ENCODE data around the gene MS4A4E.
"Not testable (repeated sequence)": the region's sequence is repeated elsewhere in the genome, so short reads cannot be mapped to it uniquely, and the experiment has no call there.

The MS4A4E gene

DNA sequence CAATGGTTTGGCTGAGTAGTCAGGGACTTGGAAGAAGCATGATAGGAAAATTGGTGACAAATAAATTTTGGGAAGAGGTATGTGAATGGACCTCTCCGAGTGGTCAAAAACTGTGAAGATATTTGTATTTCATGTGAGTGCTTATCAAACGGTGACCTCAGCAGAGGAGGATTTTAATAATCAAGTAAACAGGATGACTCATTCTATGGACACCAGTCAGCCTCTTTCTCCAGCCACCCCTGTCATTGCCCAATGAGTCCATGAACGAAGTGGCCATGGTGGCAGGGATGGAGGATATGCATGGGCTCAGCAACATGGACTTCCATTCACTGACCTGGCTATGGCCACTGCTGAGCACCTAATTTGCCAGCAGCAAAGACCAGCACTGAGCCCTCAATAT lies 21.2 kb downstream of the MS4A4E start:
- DNase-seq (ENCODE audit: low read depth, low spot score) = no peak

DNA sequence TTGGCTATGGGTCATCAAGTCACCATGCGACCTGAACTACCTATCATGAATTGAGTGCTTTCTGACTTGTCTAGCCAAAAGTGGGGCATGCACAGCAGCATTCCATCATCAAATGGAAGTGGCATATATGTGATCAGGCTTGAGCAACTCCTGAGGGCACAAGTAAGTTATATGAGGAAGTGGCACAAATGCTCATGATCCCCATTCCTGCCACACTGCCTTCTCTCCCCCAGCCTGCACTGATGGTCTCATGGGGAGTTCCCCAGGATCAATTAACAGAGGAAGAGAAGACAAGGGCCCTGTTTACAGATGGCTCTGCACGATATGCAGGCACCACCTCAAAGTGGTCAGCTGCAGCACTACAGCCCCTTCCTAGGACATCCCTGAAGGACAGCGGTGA lies 21.8 kb downstream of the MS4A4E start:
- DNase-seq (ENCODE audit: low read depth, low spot score) = no peak

DNA sequence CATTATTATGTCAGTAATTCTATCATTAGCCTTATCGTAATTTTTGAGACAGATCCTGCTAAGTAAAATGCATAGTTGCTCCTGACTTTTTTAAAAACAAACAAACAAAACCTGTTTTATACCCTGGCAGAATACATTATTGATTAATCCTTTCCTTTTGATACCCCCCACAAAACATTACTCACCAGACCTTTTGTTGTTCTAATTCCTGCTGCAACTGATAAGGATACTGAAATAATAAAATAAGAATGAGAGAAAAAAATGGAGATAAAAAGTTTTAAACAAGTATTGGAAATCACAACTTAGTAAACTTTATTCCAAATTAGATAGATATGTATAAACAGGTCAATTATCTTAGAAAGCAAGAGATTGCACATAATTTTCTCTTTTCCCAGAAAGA lies 28.6 kb downstream of the MS4A4E start:
- DNase-seq (ENCODE audit: low read depth, low spot score) = no peak

DNA sequence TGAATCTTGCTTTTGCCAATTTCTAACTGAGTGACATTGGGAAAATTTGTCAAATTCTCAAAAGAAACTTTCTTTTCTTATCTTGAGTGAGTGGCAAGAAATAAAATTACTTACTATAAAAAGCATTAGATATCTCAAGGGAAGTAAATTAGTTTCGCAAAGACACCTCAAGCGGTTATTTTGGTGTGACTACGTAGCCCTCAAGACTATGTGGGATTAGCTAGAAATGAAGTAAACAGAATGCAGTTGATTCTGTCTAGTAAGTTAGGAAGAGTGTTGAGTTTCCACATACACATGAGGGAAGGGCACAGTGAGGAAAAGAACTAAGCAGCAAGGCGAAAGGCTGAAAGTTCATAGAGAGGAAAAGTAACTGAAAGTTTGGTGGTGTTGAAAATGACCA lies 31.7 kb downstream of the MS4A4E start:
- no peak for DNase-seq (ENCODE audit: low read depth, low spot score)

DNA sequence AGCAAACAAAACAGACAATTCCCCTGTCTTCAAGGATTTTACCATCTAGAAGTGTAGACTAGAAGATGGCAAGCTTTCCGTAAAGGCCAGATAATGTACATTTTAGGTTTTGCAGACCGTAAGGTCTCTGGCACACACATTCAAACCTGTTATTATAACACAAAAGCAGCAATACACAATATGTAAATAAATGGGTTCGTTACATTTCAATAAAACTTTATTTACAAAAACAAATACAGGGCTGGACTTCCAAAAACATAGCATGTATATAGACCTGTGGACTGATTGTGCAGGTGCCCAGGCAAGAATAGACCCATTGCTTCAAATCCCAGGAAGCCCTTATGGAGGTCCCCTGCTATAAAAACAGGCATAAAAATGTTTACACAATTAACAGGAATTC lies 33.0 kb downstream of the MS4A4E start:
- no peak for DNase-seq (ENCODE audit: low read depth, low spot score)

DNA sequence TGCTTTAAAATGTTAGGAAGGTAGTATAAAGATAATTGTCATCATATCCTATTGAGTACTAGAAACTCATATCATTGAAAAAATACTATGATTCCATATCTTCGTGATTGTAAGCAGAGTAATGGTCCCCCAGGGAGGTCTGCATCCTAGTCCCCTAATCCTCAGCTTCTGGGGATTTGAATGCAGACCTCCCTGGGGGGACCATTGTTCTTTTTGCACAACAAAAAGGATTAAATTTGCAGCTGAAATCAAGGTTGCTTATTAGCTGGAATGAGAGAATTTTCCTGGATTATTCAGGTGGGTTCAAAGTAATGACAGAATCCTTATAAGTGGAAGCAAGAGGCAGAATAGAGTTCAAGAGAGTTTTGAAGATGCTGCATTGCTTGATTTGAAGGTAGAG lies 34.0 kb downstream of the MS4A4E start:
- no peak for DNase-seq (ENCODE audit: low read depth, low spot score)

DNA sequence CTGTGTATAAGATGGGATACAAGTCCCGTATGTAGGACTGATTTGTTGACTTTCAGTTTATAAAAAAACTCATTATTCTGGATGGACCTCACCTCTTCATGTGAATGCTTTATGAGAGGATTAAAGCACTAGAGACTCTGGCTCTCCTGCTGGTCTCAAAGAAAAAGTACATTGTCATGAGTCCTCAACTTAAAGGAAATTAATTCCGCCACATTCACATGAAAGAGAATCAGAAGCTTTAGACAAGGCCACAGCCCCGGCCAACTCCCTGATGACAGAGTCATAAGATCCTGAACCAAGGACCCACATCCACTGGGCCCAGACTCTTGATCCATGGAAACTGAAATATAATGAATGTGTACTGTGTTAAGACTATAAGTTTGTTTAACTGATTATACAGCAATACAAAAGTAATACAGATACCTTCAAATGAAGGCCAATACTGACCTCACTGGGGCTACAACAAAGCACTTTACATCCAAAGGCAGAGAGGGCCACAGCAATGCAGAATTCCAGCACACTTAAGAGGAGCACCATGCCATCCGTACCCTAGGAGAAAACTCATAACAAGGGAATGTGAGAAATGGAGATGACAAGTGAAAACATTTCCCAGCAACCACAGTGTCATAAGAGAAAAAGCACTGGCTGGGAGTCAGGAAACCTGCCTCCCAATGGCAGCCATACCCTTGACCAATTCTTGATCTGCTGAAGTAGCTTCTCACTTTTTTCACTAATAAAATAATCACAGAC lies 34.6 kb downstream of the MS4A4E start:
- no peak for DNase-seq (ENCODE audit: low read depth, low spot score)

DNA sequence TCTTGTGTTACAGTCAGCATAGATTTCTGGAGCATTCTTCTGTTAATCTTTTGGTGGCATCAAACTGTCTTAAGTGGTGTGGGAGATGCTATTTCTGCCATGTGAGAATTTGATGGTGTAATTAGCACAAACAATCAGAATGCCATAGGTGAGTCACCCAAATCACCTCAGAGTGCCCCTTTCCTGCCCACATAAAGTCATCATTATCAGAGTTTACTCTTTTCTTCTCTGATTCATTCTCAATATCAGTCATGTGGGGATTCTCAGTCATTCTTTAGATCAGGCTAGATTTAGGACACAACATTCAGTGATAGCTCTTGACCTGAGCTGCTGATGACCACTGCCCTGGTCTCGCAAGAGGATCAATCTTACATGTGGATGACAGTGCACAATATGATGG lies 36.3 kb downstream of the MS4A4E start:
- DNase-seq (ENCODE audit: low read depth, low spot score) = no peak

DNA sequence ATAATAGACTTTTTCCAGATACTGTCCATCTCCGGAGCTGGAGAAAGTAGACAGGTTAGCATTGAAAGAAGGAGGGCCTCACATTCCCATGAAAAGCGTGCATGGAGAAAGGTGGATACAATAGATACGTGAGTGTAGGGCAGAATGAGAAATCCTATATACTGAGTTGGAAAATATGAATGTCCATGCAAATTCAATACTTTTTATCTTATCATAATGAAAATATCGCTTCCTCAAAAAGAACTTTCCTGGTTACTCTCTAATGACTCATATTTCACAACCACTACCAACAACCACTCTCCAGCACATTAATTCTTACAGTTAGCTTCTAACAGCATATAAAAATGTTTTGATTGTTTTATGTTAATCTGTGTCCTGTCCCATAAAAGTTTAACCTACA lies 38.0 kb downstream of the MS4A4E start:
- no peak for DNase-seq (ENCODE audit: low read depth, low spot score)

DNA sequence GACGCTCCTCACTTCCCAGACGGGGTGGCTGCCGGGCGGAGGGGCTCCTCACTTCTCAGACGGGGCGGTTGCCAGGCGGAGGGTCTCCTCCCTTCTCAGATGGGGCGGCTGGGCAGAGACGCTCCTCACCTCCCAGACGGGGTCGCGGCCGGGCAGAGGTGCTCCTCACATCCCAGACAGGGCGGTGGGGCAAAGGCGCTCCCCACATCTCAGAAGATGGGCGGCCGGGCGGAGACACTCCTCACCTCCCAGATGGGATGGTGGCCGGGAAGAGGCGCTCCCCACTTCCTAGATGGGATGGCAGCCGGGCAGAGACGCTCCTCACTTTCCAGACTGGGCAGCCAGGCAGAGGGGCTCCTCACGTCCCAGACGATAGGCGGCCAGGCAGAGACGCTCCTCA lies 41.6 kb downstream of the MS4A4E start:
- not testable (repeated sequence) for DNase-seq (ENCODE audit: low read depth, low spot score)

DNA sequence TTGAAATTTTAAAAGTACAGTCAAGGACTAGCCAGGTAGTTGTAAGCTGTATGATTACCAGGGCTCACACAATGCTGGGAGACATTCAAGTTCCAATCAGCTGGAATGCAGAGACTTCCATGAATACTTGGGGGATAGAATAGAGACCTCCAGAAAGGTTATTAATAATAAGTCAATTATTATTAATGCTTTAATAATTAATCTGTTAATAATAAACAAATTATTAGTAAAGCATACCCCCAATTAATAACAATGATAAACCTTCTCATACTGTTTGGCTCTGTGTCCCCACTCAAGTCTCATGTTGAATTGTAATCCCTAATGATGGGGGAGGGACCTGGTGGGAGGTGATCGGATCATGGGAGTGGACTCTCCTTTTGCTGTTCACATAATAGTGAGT lies 45.5 kb downstream of the MS4A4E start:
- no peak for DNase-seq (ENCODE audit: low read depth, low spot score)

DNA sequence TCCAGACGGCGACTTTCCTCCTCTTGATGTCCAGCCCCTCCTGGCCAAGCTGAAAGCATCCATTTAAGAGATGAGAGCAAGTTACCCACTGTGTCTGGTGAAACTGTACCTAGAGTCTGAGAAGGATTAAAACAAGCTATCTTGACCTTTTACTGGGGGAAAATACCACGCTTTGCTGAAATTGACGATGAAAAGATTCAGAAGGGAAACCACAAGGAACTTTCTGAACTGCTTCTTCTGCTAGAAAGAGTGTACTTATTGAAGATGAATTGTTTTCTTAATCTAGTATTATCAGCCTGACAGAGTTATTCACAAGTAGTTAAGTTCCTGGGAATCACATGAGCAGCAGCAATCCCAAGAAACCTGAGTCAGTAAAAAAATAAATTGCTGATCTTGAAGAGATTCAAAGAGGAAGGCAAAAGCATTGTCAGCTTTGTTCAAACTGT lies 47.0 kb downstream of the MS4A4E start:
- no peak for DNase-seq (ENCODE audit: low read depth, low spot score)

DNA sequence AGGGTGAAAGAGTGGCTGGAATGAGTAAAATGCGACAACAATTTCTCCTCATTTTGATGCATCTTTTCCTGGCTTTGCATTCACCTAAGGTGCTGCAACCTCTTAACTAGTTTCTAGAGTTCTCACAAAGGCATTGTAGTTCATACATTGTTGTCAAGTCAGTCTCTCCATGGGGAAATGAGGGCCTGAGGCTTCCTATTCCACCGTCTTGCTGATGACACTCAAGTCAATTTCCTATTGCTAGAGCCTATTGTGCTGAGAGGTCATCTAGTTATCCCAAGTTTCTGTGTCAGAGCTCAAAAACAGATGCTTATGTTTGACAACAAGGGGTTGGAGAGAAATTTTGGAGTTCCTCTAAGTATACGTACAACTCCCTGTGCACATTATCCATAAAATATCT lies 48.4 kb downstream of the MS4A4E start:
- no peak for DNase-seq (ENCODE audit: low read depth, low spot score)

DNA sequence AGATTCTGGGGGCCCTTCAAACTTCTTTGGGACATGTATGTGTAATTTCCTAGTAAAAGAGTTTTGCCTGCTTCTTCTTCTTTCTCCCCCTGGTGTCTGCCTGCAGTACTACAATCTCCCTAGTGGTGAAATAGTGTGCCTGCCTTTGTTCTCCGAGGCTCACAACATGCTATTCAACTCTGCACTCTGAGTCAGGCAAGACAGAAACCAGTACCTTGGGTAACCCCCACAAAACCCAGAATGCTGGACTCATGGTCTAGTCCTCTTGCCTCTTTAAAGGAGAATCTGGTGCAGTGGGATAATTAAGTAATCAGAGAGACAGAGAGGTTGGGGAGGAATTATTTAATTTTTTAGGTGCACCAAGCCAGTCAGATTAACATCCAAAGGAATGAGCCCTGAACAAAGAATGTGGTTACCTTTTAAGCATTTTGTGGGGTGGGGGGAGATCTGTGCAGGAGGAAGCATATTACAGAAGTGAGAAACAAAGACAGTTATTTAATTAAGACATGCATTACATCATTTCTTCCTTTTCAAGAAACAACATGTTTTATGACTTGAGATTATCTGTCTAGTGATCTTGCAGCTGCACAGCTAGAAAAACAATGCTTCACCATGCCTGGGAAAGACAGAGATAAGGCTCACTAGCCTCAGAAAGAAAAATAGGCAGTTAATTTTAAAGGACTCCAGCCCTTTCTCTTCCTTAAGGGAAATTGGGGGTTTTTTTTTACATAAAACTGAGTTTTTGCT lies 49.1 kb downstream of the MS4A4E start:
- peak; percentile 41 for DNase-seq (ENCODE audit: low read depth, low spot score)

DNA sequence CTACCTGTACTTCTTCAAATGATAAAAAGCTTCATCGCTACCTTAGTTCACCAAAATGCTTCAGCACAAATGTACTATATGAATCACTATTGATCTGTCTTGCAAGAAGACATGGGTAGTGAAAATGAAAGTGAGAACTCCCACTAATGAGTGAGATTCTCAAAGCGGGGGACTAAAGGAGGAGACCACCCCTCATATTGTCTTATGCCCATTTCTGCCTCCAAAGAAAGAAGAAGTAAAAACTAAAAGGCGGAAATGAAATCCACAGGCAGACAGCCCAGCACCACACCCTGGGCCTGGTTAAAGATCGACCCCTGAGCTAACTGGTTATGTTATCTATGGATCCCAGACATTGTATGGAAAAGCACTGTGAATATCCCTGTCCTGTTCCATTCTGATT lies 50.4 kb downstream of the MS4A4E start:
- not testable (repeated sequence) for DNase-seq (ENCODE audit: low read depth, low spot score)

DNA sequence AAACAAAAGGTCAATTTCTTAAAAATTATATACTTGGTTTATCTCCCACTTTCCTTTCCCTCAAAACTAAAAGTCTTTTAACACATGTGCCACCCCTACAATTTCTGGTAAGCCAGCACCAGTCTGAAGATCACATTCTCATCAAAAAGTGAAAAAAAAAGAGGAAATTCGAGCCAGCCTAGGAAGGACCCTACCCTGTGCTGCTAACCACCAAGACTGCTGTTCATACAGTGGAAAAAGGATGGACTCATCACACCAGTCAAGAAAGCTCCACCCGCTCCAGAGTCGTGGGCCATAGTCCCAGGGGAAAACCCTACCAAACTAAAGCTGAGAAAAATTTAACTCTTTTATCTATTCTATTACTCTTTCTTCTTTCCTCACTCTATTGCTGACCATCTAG lies 54.5 kb downstream of the MS4A4E start:
- DNase-seq (ENCODE audit: low read depth, low spot score) = not testable (repeated sequence)

DNA sequence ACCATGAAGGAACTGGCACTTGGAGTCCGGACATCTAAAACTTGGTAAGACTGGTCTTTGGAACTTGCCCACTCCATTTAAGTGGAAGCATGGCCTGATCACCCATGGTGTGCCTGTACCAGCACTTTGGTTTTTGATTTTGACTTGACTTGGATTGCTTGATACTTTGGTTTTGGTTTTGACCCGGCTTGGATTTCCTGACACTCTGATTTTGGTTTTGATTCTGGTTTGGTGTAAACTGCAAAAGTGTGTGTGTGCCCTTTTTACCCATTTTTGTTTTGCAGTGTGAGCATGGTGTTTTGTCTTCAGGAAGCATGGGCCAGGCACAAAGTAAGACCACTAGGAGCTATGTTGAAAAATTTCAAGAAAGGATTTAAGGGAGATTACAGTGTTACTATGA lies 56.8 kb downstream of the MS4A4E start:
- not testable (repeated sequence) for DNase-seq (ENCODE audit: low read depth, low spot score)

DNA sequence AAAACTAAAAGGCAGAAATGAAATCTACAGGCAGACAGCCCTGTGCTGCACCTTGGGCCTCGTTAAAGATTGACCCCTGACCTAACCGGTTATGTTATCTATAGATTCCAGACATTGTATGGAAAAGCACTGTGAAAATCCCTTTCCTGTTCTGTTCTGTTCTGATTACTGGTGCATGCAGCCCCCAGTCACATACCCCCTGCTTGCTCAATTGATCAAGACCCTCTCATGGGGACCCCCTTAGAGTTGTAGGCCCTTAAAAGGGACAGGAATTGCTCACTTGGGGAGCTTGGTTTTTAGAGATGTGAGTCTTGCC lies 57.5 kb downstream of the MS4A4E start:
- DNase-seq (ENCODE audit: low read depth, low spot score) = not testable (repeated sequence)

DNA sequence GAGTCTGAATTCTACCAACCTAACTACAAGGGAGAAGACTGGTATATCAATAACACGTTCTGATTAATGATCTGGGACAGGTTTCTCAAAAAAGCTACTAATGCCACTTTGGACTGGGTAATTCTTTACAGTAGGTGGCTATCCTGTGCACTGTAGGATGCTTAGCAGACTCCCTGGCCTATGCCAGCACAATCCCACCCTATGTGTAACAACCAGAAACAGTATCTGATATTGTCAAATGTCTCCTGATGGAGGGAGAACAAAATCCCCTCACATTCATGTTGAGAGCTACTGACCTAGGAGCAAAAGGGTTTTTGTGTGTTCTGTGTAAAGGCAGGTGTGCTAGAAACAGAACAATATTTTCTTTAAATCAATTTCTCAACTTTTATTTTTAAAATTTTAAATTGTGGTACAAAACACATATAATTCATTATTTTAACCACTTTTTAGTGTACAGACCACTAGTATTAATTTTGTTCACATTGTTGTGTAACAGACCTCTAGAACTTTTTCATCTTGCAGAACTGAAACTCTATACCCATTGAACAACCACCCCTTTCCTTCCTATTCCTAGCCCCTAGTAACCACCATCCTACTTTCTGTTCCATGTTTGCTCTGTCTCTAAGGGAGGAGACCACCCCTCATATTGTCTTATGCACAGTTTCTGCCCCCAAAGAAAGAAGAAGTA lies 58.0 kb downstream of the MS4A4E start:
- no peak for DNase-seq (ENCODE audit: low read depth, low spot score)

DNA sequence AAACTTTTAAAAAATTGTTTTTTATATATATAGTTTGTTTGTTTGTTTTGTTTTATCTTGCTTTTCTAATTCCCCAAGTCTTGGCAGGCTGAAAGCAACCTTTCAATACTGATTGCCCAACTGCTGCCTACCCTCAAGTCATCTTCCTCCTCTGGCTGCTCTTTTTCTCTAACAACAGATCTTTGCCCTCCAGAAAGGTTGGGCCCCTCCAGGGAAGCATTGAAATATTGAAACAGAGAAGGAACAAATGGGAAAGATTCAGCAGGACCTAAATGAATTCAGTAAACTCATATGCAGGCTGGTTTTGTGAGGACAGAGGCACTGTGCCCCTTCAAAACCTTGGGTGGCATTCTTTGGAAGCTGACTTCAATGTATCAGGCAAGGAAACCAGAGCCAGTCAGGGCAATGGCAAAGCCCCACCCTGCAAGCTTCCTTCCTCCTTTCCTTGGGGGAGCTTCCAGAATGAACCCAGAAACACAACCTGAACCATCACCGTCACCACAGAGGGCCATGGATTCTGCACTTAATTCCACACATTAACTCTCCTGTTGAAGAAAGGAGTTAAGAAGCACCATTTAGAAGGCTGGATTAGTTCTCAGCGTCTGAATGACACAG lies 59.2 kb downstream of the MS4A4E start:
- no peak for DNase-seq (ENCODE audit: low read depth, low spot score)

DNA sequence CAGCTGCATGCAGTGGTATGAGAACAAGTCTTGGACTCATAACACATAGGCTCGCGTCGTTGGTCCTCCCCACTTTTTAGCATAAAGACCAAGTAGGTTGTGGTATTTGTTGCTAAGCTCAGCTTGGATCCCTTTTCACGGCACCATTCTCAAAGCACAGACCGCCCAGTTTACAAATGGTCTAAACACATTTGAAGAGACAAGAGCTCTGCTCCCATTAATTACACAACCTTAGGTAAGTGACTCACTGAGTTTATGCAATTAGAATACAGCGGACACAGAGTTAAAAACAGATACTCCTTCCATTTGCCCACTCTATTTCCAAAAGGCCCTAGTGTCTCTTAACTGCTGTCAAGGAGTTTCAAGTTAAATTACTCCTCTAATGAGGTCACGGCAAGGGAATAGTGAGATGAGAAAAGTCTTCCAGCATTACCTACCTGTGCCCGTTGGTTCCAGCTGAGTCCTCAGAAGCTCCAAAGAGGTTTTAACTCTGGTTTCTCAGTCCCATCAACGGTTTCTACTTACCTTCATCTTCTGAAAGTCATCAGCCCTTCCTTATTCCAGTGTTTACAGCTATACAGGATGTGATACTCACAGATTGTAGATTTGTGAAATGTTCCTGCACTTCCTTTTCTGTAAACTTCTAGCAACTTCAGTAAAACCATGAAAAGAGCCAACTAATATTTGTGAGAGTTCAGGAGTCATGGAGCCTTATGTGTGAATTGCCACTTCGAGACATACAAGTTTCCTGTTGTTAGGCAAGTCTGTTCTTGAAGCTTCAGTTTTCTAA lies 60.2 kb downstream of the MS4A4E start, which contains the start of gene MS4A6A:
Gene MS4A6A, minus strand, starts transcription at position 543 of the 790 bp plus-strand sequence. CDS start 1,356 bp downstream, outside the sequence.
- no peak for DNase-seq (ENCODE audit: low read depth, low spot score)

Data from activated CD4-positive, CD25-positive, alpha-beta regulatory T cell treated with anti-CD3 and anti-CD28 coated beads, Interleukin-2, amount 50 U/mL, for 16 hours (primary cell).